Effector memory CD8-positive, alpha-beta T cell (primary cell): Measurements from ENCODE around the gene BORCS5.
"Not testable (repeated sequence)": the region's sequence is repeated elsewhere in the genome, so short reads cannot be mapped to it uniquely, and the experiment has no call there.

Source experiments
- ATAC-seq: fragments of 150-1000 bp; cut with Tn5 transposase; replicated peaks from 2 replicates; pipeline ENCODE4 v1.10.0; 2021; ENCODE audit warnings: mild to moderate bottlenecking, moderate library complexity
- DNase-seq, 3 experiments: peaks; one replicate each; pipeline ENCODE4 v3.0.0; 2021
- H3K27ac Mint-ChIP-seq, 2 donors: one replicate each; pipeline ENCODE4 v1.8.0; 2022; ENCODE audit warnings: mild to moderate bottlenecking in 2 of 2, mixed read lengths in 2 of 2, moderate library complexity in 2 of 2
- H3K27me3 Mint-ChIP-seq, 2 donors: one replicate each; pipeline ENCODE4 v1.8.0; 2022; ENCODE audit warnings: mixed read lengths in 2 of 2
- H3K36me3 Mint-ChIP-seq: one replicate; pipeline ENCODE4 v1.8.0; 2022; ENCODE audit warnings: mild to moderate bottlenecking, moderate library complexity, mixed read lengths; ENCODE audit not compliant: insufficient read depth
- H3K4me1 Mint-ChIP-seq, 2 donors: one replicate each; pipeline ENCODE4 v1.8.0; 2022; ENCODE audit warnings: low read depth in 2 of 2, mixed read lengths in 2 of 2
- H3K4me3 Mint-ChIP-seq, 2 donors: one replicate each; pipeline ENCODE4 v1.8.0; 2022; ENCODE audit warnings: mild to moderate bottlenecking in 2 of 2, mixed read lengths in 2 of 2, moderate library complexity in 2 of 2
- H3K9me3 Mint-ChIP-seq, 2 donors: one replicate each; pipeline ENCODE4 v1.8.0; 2022; ENCODE audit warnings: mixed read lengths in 2 of 2
- total RNA-seq, 9 experiments: gene quantifications; one replicate each; lab custom pipeline; 2026; lab: John Stamatoyannopoulos, UW

Gene BORCS5
- total RNA-seq: 22.2 to 79.3 (median 23.8) reads per million in 9 experiments

GRCh38 chr12:12356896-12357718 is at the start of gene BORCS5:
Gene BORCS5 (plus strand): TSS chr12:12357078. CDS start chr12:12357452, 374 bp downstream.
- Mint-ChIP-seq H3K4me1 (peaks cover 21 to 45% of the 10 kb centered on the region in 2 donors), H3K4me3 (peak within 1 kb of the TSS; percentile 92), H3K27me3 (no peaks in the 10 kb centered on the region), H3K9me3 (no peaks in the 10 kb centered on the region), H3K27ac (peak within 1 kb of the TSS; percentile 98 to 99), H3K36me3 (peaks cover 14% of the 10 kb centered on the region)
- peak; percentile 86 for ATAC-seq
- peak; percentile 97 to 98 (median 97) for DNase-seq

GRCh38 chr12:12310695-12311094 is 46.2 kb upstream of the BORCS5 start:
- not testable (repeated sequence) for H3K27ac Mint-ChIP-seq, H3K9me3 Mint-ChIP-seq
- peaks cover 23 to 42% of the 10 kb centered on the region in 2 donors for H3K27me3 Mint-ChIP-seq

GRCh38 chr12:12315838-12316237 is 41.0 kb upstream of the BORCS5 start:
- H3K36me3 Mint-ChIP-seq: no peaks in the 10 kb centered on the region
- DNase-seq (no peak), ATAC-seq (no peak)
- peaks cover 0 to 2% of the 10 kb centered on the region in 2 donors for H3K4me1 Mint-ChIP-seq
- peaks cover 27 to 46% of the 10 kb centered on the region in 2 donors for H3K27me3 Mint-ChIP-seq
- H3K9me3 Mint-ChIP-seq: no peaks in the 10 kb centered on the region
- H3K27ac Mint-ChIP-seq: no peak overlapping the region
- no peak overlapping the region for H3K4me3 Mint-ChIP-seq

More at GRCh38 chr12:12310695-12311094, 46.2 kb upstream of the BORCS5 start:
- not testable (repeated sequence) for H3K4me3 Mint-ChIP-seq, DNase-seq, ATAC-seq, H3K36me3 Mint-ChIP-seq, H3K4me1 Mint-ChIP-seq

GRCh38 chr12:12319451-12320183 is 37.3 kb upstream of the BORCS5 start:
- H3K27me3 Mint-ChIP-seq: peaks cover 27 to 34% of the 10 kb centered on the region in 2 donors
- H3K4me1 Mint-ChIP-seq: peaks cover 3 to 5% of the 10 kb centered on the region in 2 donors
- no peaks in the 10 kb centered on the region for H3K9me3 Mint-ChIP-seq
- ATAC-seq (no peak), DNase-seq (no peak)
- no peaks in the 10 kb centered on the region for H3K36me3 Mint-ChIP-seq
- no peak overlapping the region for H3K4me3 Mint-ChIP-seq
- no peak overlapping the region for H3K27ac Mint-ChIP-seq

- H3K27ac Mint-ChIP-seq: no peak overlapping the region
- no peak for DNase-seq
- H3K9me3 Mint-ChIP-seq: no peaks in the 10 kb centered on the region
- no peak for ATAC-seq
- H3K4me3 Mint-ChIP-seq: no peak overlapping the region
- peaks cover 27 to 29% of the 10 kb centered on the region in 2 donors for H3K27me3 Mint-ChIP-seq
- no peaks in the 10 kb centered on the region for H3K36me3 Mint-ChIP-seq
- H3K4me1 Mint-ChIP-seq: peaks cover 10 to 12% of the 10 kb centered on the region in 2 donors
Measured at GRCh38 chr12:12323118-12323517, 33.8 kb upstream of the BORCS5 start.

GRCh38 chr12:12323591-12323990 is 33.3 kb upstream of the BORCS5 start:
- Mint-ChIP-seq H3K9me3 (no peaks in the 10 kb centered on the region), H3K27ac (no peak overlapping the region), H3K27me3 (peaks cover 27 to 29% of the 10 kb centered on the region in 2 donors), H3K4me3 (no peak overlapping the region), H3K4me1 (peaks cover 10 to 12% of the 10 kb centered on the region in 2 donors), H3K36me3 (no peaks in the 10 kb centered on the region)
- ATAC-seq: no peak
- no peak for DNase-seq

- no peaks in the 10 kb centered on the region for H3K36me3 Mint-ChIP-seq
- peaks cover 10 to 12% of the 10 kb centered on the region in 2 donors for H3K4me1 Mint-ChIP-seq
- H3K4me3 Mint-ChIP-seq: no peak overlapping the region
- DNase-seq: no peak
- peaks cover 29 to 32% of the 10 kb centered on the region in 2 donors for H3K27me3 Mint-ChIP-seq
- ATAC-seq: no peak
- no peaks in the 10 kb centered on the region for H3K9me3 Mint-ChIP-seq
- no peak overlapping the region for H3K27ac Mint-ChIP-seq
Measured at GRCh38 chr12:12326262-12326661, 30.6 kb upstream of the BORCS5 start.

- DNase-seq: peak; percentile 2 to 30 (median 8)
- Mint-ChIP-seq H3K36me3 (no peaks in the 10 kb centered on the region), H3K4me3 (no peak overlapping the region), H3K4me1 (peaks cover 6 to 7% of the 10 kb centered on the region in 2 donors), H3K27ac (peak overlapping the region in 1 of 2 donors; percentile 47), H3K27me3 (peaks cover 24 to 30% of the 10 kb centered on the region in 2 donors), H3K9me3 (no peaks in the 10 kb centered on the region)
- ATAC-seq: peak; percentile 61
Measured at GRCh38 chr12:12327802-12328201, 29.1 kb upstream of the BORCS5 start.

GRCh38 chr12:12331244-12331771 is 25.6 kb upstream of the BORCS5 start:
- no peak for DNase-seq
- H3K4me1 Mint-ChIP-seq: peaks cover 18 to 19% of the 10 kb centered on the region in 2 donors

GRCh38 chr12:12331896-12332295 is 25.0 kb upstream of the BORCS5 start:
- DNase-seq (no peak), ATAC-seq (no peak)
- Mint-ChIP-seq H3K9me3 (no peaks in the 10 kb centered on the region), H3K27ac (no peak overlapping the region), H3K36me3 (no peaks in the 10 kb centered on the region), H3K4me3 (no peak overlapping the region), H3K27me3 (peaks cover 27 to 40% of the 10 kb centered on the region in 2 donors), H3K4me1 (peaks cover 18 to 19% of the 10 kb centered on the region in 2 donors)

More at GRCh38 chr12:12331244-12331771, 25.6 kb upstream of the BORCS5 start:
- Mint-ChIP-seq H3K27ac (no peak overlapping the region), H3K36me3 (no peaks in the 10 kb centered on the region), H3K4me3 (no peak overlapping the region), H3K27me3 (peaks cover 27 to 38% of the 10 kb centered on the region in 2 donors), H3K9me3 (no peaks in the 10 kb centered on the region)
- no peak for ATAC-seq

GRCh38 chr12:12333407-12334366 is 23.2 kb upstream of the BORCS5 start:
- H3K4me3 Mint-ChIP-seq: peak overlapping the region in 1 of 2 donors; percentile 21
- no peaks in the 10 kb centered on the region for H3K9me3 Mint-ChIP-seq
- H3K27me3 Mint-ChIP-seq: peaks cover 27 to 40% of the 10 kb centered on the region in 2 donors

GRCh38 chr12:12334367-12335040 is 22.4 kb upstream of the BORCS5 start:
- peaks cover 12 to 16% of the 10 kb centered on the region in 2 donors for H3K4me1 Mint-ChIP-seq
- peak; percentile 98 for ATAC-seq
- peak; percentile 52 to 58 (median 56) for DNase-seq
- peak overlapping the region in 1 of 2 donors; percentile 21 for H3K4me3 Mint-ChIP-seq
- H3K9me3 Mint-ChIP-seq: no peaks in the 10 kb centered on the region
- no peaks in the 10 kb centered on the region for H3K36me3 Mint-ChIP-seq
- peak overlapping the region in 1 of 2 donors; percentile 17 for H3K27ac Mint-ChIP-seq
- peaks cover 27 to 40% of the 10 kb centered on the region in 2 donors for H3K27me3 Mint-ChIP-seq

More at GRCh38 chr12:12333407-12334366, 23.2 kb upstream of the BORCS5 start:
- Mint-ChIP-seq H3K36me3 (no peaks in the 10 kb centered on the region), H3K27ac (peak overlapping the region in 1 of 2 donors; percentile 17), H3K4me1 (peaks cover 12% of the 10 kb centered on the region in 2 donors)
- DNase-seq (no peak), ATAC-seq (no peak)
